ENCODE results near the gene SFI1. TPM values are rescaled to one million over a fixed set of nuclear protein-coding genes. Genes with fewer than 3 reads are reported as not detected.

The SFI1 gene
- polyA plus RNA-seq, 10 donors, result 6.3 to 19.3 (median 10.1) TPM

Other genes with a start within 250 kb of the SFI1 start
- gene PIK3IP1, start 204.0 kb upstream of the SFI1 start, polyA plus RNA-seq (ENCODE audit: insufficient read length in 10 of 10), result 10 to 100 TPM in 1 of 10 donors, 1 to 10 TPM in 9; 2.8 to 13.2 (median 4.0) TPM
- gene PATZ1, start 150.2 kb upstream of the SFI1 start, polyA plus RNA-seq (ENCODE audit: insufficient read length in 10 of 10), result 10 to 100 TPM; 20.1 to 29.4 (median 22.0) TPM
- gene DRG1, start 96.9 kb upstream of the SFI1 start, polyA plus RNA-seq (ENCODE audit: insufficient read length in 10 of 10), result 10 to 100 TPM; 63.3 to 83.4 (median 68.5) TPM
- gene EIF4ENIF1, start 6.7 kb upstream of the SFI1 start, polyA plus RNA-seq (ENCODE audit: insufficient read length in 10 of 10), result 10 to 100 TPM; 22.1 to 35.3 (median 31.5) TPM
- 10 to 100 TPM; 13.6 to 26.0 (median 17.3) TPM for gene PISD, start 165.7 kb downstream of the SFI1 start, polyA plus RNA-seq (ENCODE audit: insufficient read length in 10 of 10)

Data from muscle of back (tissue), 10 donors.